Panc1 (cell line): ENCODE measurements around the gene KCNH3. TPM values are rescaled to one million over a fixed set of nuclear protein-coding genes. Genes with fewer than 3 reads are reported as not detected.

Source experiments
- ATAC-seq: fragments of 200-7000 bp; cut with Tn5 transposase; 2 replicates; pipeline ENCODE4 v1.9.1; 2020; ENCODE audit warnings: mild to moderate bottlenecking, moderate library complexity
- BruUV-seq: library from RNA; stranded (reverse); fragments of 400-500 nt; replicated peaks from 2 replicates; lab custom pipeline; 2021; lab: Mats Ljungman, UMichigan
- CTCF ChIA-PET: fragments of 300-600 bp; sonication (Branson Sonifier 250); formaldehyde crosslinking; loops from one replicate; lab custom pipeline; 2022; ENCODE audit warnings: antibody characterized with exemption; lab: Charles Lee
- POLR2A ChIA-PET: fragments of 300-600 bp; sonication (Branson Sonifier 250); formaldehyde crosslinking; loops from one replicate; lab custom pipeline; 2022; ENCODE audit warnings: antibody characterized with exemption; lab: Charles Lee
- DNase-seq: peaks from one replicate; pipeline ENCODE4 v3.0.0-alpha.2; 2010; ENCODE audit warnings: low read depth, low spot score
- H3K27ac ChIP-seq: 2 replicates; pipeline ENCODE4 v1.5.1; 2011; ENCODE audit warnings: mild to moderate bottlenecking, low read length, inconsistent platforms
- H3K27me3 ChIP-seq: fragments of 200-500 bp; sonication (Bioruptor generic); 2 replicates; pipeline ENCODE4 v1.6.0; 2014; ENCODE audit warnings: low read length, inconsistent platforms; ENCODE audit not compliant: control insufficient read depth, insufficient read depth
- H3K36me3 ChIP-seq: fragments of 200-500 bp; sonication (Bioruptor generic); 2 replicates; pipeline ENCODE4 v1.5.1; 2014; ENCODE audit warnings: inconsistent platforms, mild to moderate bottlenecking, low read length, moderate library complexity; ENCODE audit not compliant: control insufficient read depth, insufficient read depth
- H3K4me1 ChIP-seq: 2 replicates; pipeline ENCODE4 v1.5.1; 2011; ENCODE audit warnings: inconsistent platforms, mild to moderate bottlenecking, low read length, moderate library complexity; ENCODE audit not compliant: control insufficient read depth, insufficient read depth
- H3K4me3 ChIP-seq, 2 experiments: 2 replicates each; pipeline ENCODE4 v1.5.1; 2011 to 2012; ENCODE audit warnings: low read depth in 2 of 2, low read length in 2 of 2, mild to moderate bottlenecking in 2 of 2, inconsistent platforms in 1 of 2, moderate library complexity in 1 of 2
- H3K9me3 ChIP-seq: fragments of 200-500 bp; sonication (Bioruptor generic); 2 replicates; pipeline ENCODE4 v1.5.1; 2014; ENCODE audit warnings: low read depth, mild to moderate bottlenecking, inconsistent platforms, low read length, moderate library complexity; ENCODE audit not compliant: control insufficient read depth, insufficient read depth
- CTCF ChIP-seq: fragments of 450-650 bp; IDR thresholded peaks from 2 replicates; pipeline ENCODE4 v1.5.1; 2017; ENCODE audit warnings: mild to moderate bottlenecking
- POLR2AphosphoS5 ChIP-seq: IDR thresholded peaks from 2 replicates; pipeline ENCODE4 v1.6.1; 2012; ENCODE audit warnings: mild to moderate bottlenecking, low read depth, low read length, moderate library complexity
- REST ChIP-seq, 2 experiments: IDR thresholded peaks; 2 replicates each; pipeline ENCODE4 v1.6.1; 2011 to 2012; ENCODE audit warnings: low read depth in 2 of 2, control low read depth in 1 of 2, low read length in 1 of 2, mild to moderate bottlenecking in 1 of 2, moderate library complexity in 1 of 2; ENCODE audit not compliant: insufficient read depth in 1 of 2
- SIN3A ChIP-seq: IDR thresholded peaks from 2 replicates; pipeline ENCODE4 v1.6.1; 2012; ENCODE audit warnings: low read depth, mild to moderate bottlenecking, low read length, moderate library complexity, borderline replicate concordance; ENCODE audit not compliant: insufficient read depth
- TCF7L2 ChIP-seq: IDR thresholded peaks from 2 replicates; pipeline ENCODE4 v1.6.1; 2011; ENCODE audit warnings: mild to moderate bottlenecking, low read depth, low read length, inconsistent platforms
- in situ Hi-C: cut with HindIII; loops from 2 replicates; pipeline ENCODE4 v1.10.0; 2016; ENCODE audit warnings: low sequenced_read_pairs, low pct_unique_long_range_greater_than_20kb
- intact Hi-C: fragments of 100-400 bp; cut with micrococcal nuclease; formaldehyde crosslinking; loops from one replicate; pipeline ENCODE4 v1.10.0; 2022; ENCODE audit not compliant: unreplicated experiment
- total RNA-seq: library from RNA; stranded (reverse); gene quantifications from one replicate; pipeline ENCODE4 v1.2.1, GENCODE V29; 2021; ENCODE audit not compliant: unreplicated experiment

The KCNH3 gene
- total RNA-seq, 1 experiment from 2014 or later, result 0.64 TPM

- ATAC-seq (no peak), DNase-seq (no peak)
- Histone ChIP-seq H3K4me3 (no peak overlapping the region), H3K36me3 (no peaks in the 10 kb centered on the region), H3K27ac (no peak overlapping the region), H3K27me3 (peaks cover 7% of the 10 kb centered on the region; the same call in 1 of the 2 replicates), H3K4me1 (peaks cover 7% of the 10 kb centered on the region), H3K9me3 (no peaks in the 10 kb centered on the region)
- no peak for TF ChIP-seq TCF7L2
- no peak for TF ChIP-seq SIN3A
- TF ChIP-seq CTCF, result no peak
- no peak for TF ChIP-seq POLR2AphosphoS5
- TF ChIP-seq REST (IDR thresholded peaks at IDR 0.05; ENCODE audit: insufficient read depth in 1 of 2, low read depth in 2 of 2, low read length in 1 of 2), result no peak
- no TSS peak for BruUV-seq
- intact Hi-C loops (no loop called here), in situ Hi-C loops (no loop called here)
- ChIA-PET POLR2A (no interaction called here), CTCF (no interaction called here)
Observed at GRCh38 chr12:49540229-49541139, 1.7 kb downstream of the KCNH3 start.

- peaks cover 7% of the 10 kb centered on the region; the same call in 1 of the 2 replicates for H3K27me3 ChIP-seq
- in situ Hi-C loops (no loop called here), intact Hi-C loops (no loop called here)
- ATAC-seq (no peak), DNase-seq (no peak)
- ChIA-PET POLR2A (no interaction called here), CTCF (no interaction called here)
- no peak overlapping the region for H3K27ac ChIP-seq
- no TSS peak for BruUV-seq
- H3K4me1 ChIP-seq, result peaks cover 4% of the 10 kb centered on the region
- TF ChIP-seq TCF7L2 (no peak), SIN3A (no peak), REST (IDR thresholded peaks at IDR 0.05; ENCODE audit: insufficient read depth in 1 of 2, low read depth in 2 of 2, low read length in 1 of 2) (no peak), POLR2AphosphoS5 (no peak), CTCF (no peak)
- H3K4me3 ChIP-seq, result no peak overlapping the region
- H3K9me3 ChIP-seq, result no peaks in the 10 kb centered on the region
- H3K36me3 ChIP-seq, result no peaks in the 10 kb centered on the region
Observed at GRCh38 chr12:49541140-49541861, 2.5 kb downstream of the KCNH3 start.
